AG08395 (cell line): ENCODE measurements around the gene UNCX.
"Not testable (repeated sequence)": the region's sequence is repeated elsewhere in the genome, so short reads cannot be mapped to it uniquely, and the experiment has no call there.

Experiments
- DNase-seq: peaks from one replicate; pipeline ENCODE4 v3.0.0; 2012; ENCODE audit warnings: mixed read lengths, low spot score

The UNCX gene

DNA sequence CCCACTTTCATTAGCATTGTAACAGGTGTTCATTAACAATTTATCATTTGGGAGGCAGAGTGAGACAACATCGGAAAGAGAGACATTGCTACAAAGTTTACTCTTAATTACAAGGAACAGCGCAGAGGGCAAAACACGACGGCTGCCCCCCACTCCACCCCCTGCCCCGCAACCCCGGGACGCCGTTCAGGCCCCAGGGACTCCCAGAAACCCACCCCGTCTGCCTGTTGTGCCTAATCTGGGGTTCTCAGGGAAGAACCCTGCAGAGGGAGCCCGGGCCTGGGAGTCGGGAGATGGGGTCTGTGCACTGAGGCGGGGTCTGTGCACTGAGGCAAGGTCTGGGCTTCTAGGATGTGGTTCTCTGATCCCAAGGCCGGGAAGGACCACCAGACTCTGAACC is 25.2 kb downstream of the UNCX start:
- DNase-seq, result no peak

- DNase-seq, result no peak
Measured at GRCh38 chr7:1259621-1260243, 27.1 kb downstream of the UNCX start.

DNA sequence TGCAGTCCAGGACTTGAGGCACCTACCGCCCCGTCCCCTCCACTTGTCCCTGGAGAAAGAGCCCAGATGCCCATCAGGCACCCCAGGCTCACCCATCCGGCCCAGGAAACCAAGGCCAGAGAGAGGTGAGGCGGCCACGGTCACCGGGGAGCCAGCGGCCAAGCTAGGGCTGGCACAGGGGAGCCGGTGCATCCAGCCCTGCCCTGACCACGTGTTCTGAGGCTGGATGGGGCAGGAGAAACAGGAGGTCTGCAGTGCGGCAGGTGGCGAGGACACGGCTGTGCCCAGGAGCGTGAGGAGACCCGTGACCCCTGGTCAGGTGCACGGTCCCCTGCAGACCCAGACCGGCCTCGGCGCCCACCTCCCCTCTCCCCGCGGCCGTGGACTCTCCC is 27.6 kb downstream of the UNCX start:
- no peak for DNase-seq

- not testable (repeated sequence) for DNase-seq
Measured at GRCh38 chr7:1261036-1261435, 28.4 kb downstream of the UNCX start.

- DNase-seq, result no peak
Measured at GRCh38 chr7:1262441-1262840, 29.8 kb downstream of the UNCX start.

DNA sequence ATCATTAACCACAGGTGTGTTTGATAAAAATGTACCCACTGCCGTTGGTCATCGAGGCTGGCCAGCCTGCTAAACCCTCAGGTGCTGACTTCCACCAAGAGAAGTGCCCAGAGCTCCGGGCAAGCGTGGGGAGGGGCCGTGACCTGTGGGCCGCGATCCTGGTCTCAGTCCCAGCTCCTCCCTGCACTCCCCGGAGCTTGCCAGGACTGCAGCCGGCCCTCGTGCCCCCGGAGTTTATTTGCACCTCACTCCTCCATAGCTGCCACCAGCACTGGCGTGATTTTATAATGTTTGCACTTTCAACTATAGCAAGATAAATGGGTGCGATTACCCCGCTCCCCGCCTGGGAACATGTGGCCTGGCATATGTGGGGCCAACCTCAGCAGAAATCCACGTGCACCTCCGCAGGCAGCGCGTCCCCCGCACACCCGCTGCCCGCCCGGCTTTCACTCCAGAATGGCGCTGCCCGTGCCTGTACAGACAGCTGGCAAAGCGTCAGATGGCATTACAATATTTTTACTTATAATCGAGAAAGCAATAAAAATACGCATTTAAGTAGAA is 30.8 kb downstream of the UNCX start:
- DNase-seq, result no peak

DNA sequence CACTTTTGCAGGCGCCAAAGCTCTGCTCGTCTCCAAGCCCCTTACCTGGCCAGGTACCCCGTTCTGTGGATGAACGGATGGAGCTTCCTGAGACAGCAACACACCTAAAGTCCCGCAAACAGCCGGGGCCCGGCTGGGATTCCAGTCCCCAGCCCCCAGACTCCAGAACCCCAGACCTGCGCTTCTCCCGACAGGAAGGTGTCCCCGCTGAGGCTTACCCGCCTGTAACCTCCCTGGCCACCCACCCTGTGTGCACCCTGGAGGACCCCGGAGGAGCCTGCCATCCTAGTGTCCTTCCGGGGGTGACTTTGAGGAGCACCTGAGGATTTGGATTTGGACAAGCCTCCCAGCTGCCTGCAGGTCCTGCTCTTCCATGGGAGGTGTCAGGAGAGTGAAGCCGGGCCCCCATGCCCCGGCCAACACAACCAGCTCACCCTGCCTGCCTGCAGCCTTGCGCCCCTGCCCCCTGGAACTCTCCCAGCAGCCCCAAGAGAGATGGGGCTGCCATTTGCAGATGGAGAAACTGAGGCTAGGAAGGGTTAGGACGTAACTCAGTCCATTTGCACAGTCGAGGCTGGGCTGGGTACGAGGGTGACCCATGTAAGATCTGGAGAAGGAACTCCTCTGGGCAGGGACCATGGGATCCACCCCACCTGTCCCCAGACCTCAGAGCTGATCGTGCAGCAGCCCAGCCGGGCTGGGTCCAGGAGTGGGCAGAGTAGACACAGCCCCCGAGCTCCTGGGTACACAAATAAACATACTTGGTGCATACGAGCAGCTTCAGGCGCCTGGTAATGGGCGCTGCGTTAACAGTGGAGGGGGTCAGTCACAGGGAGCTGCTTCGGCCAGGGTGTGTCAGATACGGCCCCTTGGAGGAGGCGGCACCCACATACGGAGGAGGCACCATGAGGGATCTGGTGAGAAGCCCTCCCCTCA is 31.9 kb downstream of the UNCX start:
- no peak for DNase-seq

- no peak for DNase-seq
Measured at GRCh38 chr7:1267016-1267900, 34.6 kb downstream of the UNCX start.

DNA sequence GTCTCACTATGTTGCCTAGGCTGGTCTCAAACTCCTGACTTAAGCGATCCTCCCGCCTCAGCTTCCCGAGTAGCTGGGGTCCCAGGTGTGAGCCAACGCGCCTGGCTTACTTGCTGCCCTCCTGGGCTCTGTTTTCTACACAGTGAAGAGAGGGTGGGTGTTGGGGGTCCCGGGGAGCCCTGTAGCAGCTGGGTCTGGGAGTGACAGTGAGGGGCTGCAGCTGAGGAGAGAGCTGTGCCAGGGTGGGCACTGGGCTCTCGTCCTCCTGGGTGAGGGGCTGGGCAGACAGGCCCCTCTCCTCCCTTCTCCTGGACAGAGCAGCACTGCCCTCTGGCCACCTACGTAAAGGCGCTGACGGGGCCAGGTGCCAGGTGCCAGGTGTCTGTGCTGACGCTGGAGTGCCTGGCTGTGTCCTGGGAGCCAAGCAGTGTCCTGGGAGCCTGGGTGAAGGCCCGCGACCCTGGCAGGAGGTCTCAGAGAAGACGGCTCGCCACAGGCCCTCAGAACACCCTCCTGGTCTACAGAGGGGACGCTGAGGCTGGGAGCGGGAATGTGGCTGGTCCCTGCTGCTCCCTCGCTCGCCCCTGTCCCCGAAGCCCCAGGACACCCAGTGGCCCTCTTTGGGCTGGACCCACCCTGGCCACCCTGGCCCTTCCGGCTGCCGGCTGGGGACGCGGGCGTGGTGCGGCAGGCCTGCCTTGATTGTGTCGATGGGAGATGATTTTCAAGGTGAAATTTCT is 35.6 kb downstream of the UNCX start:
- no peak for DNase-seq

DNA sequence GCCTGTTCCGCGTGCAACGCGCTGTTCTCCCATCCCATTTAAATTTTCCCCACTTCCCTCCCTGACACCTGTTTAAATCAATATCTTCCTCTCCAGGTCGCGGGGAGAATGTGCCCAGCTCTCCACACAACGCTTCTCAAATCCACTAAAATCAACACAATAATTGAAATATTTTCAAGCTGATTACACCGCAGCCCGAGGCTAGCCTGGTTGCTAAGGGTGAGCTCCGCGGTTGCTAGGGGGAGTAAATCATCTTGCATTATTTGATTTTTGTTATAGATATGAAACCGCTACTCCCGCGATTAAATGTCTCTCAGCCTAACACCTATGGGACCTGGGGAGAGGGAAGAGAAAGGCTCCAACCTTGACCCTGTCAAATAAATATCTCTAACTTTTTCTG is 36.2 kb downstream of the UNCX start:
- no peak for DNase-seq

DNA sequence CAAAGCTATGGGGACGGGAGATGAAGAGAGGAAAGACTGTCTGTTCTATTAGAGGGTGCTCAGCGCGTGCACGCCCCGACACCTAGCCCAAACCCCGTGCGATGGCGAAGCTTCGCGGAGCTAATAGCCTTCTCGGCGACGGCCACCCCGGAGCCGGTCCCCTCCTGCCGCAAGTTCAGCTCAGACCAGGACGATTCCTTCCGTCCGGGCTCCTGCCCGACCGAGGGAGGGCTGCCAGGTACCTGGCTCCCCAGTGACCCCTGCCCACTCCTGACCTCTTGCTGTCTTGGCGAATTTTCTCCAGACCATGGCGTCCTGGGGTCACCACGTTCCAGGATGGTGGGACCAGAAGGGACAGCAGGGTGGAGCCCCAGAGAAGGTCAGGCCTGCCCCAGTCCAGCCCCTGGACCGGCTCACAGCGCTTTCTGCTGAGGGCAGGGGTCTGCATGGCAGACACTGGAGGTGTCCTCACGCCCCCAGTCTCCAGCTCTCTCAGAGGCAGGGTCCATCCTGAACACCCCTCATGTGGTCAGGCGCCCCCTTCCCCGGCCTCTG is 36.7 kb downstream of the UNCX start:
- DNase-seq, result no peak

DNA sequence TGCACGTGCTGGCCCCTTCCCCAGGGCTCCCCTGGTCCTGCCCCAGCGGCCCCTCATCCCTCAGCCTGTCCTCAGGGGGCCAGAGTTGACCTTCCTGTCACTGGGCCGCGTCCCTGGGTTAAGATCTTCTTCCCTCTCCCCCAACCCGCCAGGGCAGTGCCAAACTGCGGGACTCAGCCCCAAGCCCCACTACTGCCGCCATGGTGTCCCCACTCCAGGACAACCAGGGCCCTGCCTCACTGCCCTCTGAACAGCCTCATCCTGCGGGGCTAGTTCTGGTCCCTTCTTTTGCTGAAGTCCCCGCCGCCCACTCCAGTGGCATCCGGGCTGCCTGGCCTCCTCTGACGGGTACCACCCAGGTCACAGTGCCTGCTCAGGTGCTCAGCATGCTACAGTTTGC is 37.5 kb downstream of the UNCX start:
- DNase-seq, result no peak

GRCh38 chr7:1271046-1271445 is 38.4 kb downstream of the UNCX start:
- DNase-seq, result no peak

- DNase-seq, result no peak
Measured at GRCh38 chr7:1271656-1272055, 39.0 kb downstream of the UNCX start.

DNA sequence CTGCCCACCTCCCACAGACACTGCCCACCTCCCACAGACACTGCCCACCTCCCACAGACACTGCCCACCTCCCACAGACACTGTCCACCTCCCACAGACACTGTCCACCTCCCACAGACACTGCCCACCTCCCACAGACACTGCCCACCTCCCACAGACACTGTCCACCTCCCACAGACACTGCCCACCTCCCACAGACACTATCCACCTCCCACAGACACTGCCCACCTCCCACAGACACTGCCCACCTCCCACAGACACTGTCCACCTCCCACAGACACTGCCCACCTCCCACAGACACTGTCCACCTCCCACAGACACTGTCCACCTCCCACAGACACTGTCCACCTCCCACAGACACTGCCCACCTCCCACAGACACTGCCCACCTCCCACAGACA is 39.5 kb downstream of the UNCX start:
- not testable (repeated sequence) for DNase-seq

GRCh38 chr7:1274121-1274875 is 41.6 kb downstream of the UNCX start:
- DNase-seq, result no peak

DNA sequence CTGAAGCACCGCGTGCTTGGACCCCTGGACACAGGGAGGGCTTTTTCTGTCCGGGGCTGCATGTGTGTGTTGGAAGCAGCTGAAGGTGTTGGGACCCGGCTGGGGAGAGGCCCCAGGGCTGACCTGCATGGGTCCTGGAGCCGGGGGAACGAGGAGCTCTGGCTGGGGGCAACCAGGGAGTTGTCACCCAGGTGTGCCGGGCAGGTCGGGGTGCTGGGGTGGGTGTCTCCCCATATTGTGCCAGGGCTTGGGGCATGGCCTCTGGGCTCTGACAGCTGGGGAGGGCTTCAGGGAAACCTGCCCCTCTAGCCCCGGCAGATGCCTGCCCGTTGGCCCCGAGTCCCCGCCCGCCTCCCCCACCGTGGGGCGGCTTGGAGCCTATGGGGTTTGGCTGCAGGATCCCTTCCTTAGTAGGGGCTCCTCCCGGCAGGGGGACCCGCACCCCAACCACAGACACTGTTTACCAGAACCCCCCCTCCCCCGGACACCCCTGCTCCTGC is 42.3 kb downstream of the UNCX start:
- no peak for DNase-seq

GRCh38 chr7:1275451-1276381 is 43.0 kb downstream of the UNCX start:
- no peak for DNase-seq

DNA sequence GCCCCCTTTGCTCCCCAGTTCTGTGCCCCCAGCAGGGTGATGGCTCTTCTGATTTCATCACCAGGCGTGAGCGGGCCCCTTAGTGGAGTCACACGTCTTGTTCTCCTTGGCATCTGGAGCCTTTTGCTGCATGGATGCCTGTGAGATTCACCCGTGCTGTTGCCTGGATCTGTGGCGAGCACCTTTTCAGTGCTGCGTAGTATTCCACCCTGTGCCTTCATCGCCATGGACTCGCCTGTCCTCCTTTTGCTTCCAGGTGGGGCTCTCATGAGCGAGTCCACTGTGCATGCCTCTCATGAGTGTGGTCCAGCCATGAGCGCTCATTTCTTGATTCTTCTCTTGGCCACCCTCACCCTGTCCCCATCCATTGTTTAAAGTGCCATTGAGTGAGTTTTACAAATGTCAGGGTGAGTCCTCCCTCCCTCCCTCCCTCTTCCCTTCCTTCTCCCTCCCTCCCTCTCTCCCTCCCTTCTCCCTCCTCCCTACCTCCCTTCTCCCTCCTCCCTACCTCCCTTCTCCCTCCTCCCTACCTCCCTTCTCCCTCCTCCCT is 44.0 kb downstream of the UNCX start:
- DNase-seq, result no peak
